Tibial nerve (tissue), 4 donors: ENCODE data around the gene SLC44A2. TPM values are rescaled to one million over a fixed set of nuclear protein-coding genes. Genes with fewer than 3 reads are reported as not detected.

Experiments
- DNase-seq, 2 donors: peaks; one replicate each; pipeline ENCODE4 v3.0.0-alpha.2; 2019; ENCODE audit warnings: low spot score in 2 of 2
- H3K27ac ChIP-seq, 4 donors: fragments of 200-600 bp; sonication (generic) in 3 of 4; one replicate each; pipeline ENCODE4 v1.5.1; 2017 to 2019; ENCODE audit warnings: mild to moderate bottlenecking in 1 of 4
- H3K27me3 ChIP-seq, 2 donors: fragments of 200-600 bp; sonication (generic) in 1 of 2; one replicate each; pipeline versions ENCODE4 v1.5.1 to v1.6.0; 2017 to 2019
- H3K36me3 ChIP-seq, 3 donors: fragments of 200-600 bp; sonication (generic); one replicate each; pipeline ENCODE4 v1.5.1; 2018 to 2019
- H3K4me1 ChIP-seq, 4 donors: fragments of 200-600 bp; sonication (generic) in 3 of 4; one replicate each; pipeline ENCODE4 v1.5.1; 2017 to 2019
- H3K4me3 ChIP-seq, 4 donors: fragments of 200-600 bp; sonication (generic) in 3 of 4; one replicate each; pipeline ENCODE4 v1.5.1; 2017 to 2019; ENCODE audit warnings: mild to moderate bottlenecking in 1 of 4, moderate library complexity in 1 of 4
- H3K9me3 ChIP-seq, 4 donors: fragments of 200-600 bp; sonication (generic) in 3 of 4; one replicate each; pipeline ENCODE4 v1.5.1; 2017 to 2019
- EP300 ChIP-seq, 2 donors: sonication (generic); formaldehyde crosslinking; IDR thresholded peaks; one replicate each; pipeline ENCODE4 v1.6.1; 2017; ENCODE audit warnings: antibody characterized with exemption in 2 of 2, mild to moderate bottlenecking in 1 of 2
- POLR2A ChIP-seq, 2 donors: fragments of 450-650 bp; IDR thresholded peaks; one replicate each; pipeline ENCODE4 v1.6.1; 2017; ENCODE audit warnings: antibody characterized with exemption in 2 of 2, mild to moderate bottlenecking in 2 of 2, moderate library complexity in 2 of 2
- WGBS, 2 donors: methylation state at CpG; one replicate each; pipeline ENCODE4 v1.1.5; 2018; 5-methylcytosine and 5-hydroxymethylcytosine counted together
- total RNA-seq, 4 donors: library from RNA; depleted of rRNA; stranded (reverse); fragments of >200 nt; gene quantifications; one replicate each; pipeline ENCODE4 v1.1.0, GENCODE V29; 2016
- TF ChIP-seq, protein P1 (sequence below), 5 experiments: fragments of 200-600 bp in 3 of 5; fragments of 450-650 bp in 2 of 5; sonication (generic) in 3 of 5; IDR thresholded peaks; one replicate each; pipeline ENCODE4 v1.5.1; 2016 to 2019; ENCODE audit warnings: antibody characterized with exemption in 5 of 5, mild to moderate bottlenecking in 3 of 5, moderate library complexity in 2 of 5

SLC44A2 gene
- total RNA-seq, 4 donors from 2014 or later, result 104 to 193 (median 132) TPM

DNA sequence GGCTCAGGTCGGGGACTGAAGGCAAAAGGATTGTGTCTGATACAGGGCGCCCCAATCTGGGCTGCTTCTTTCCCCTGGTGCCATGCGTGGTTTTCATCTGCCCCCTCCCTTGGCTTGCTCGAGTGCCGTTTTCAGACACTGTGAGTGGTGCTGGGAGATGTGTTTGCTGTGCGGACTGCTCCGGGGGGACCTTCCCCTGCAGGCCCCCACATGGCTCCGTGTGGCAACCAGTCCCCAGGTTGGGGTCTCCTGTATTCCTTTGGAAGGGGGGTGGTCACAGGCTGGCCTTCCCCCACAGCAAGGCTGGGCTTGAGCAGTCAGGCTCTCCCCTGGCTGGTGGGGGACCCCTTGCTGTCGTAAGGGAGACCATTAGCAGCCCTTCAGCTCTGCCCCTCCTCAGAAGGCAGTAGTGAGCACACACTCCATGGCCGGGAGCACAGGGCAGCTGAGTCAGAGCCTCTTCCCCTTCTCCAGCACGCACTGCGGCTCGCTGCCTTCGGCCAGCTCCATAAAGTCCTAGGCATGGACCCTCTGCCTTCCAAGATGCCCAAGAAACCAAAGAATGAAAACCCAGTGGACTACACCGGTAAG, 55.3 kb downstream of the SLC44A2 start:
- Histone ChIP-seq H3K4me3 (no peak overlapping the region), H3K27ac (no peak overlapping the region), H3K9me3 (no peaks in the 10 kb centered on the region), H3K27me3 (no peaks in the 10 kb centered on the region), H3K36me3 (peaks cover 9 to 98% (median 63%) of the 10 kb centered on the region in 3 donors), H3K4me1 (no peaks in the 10 kb centered on the region)
- no peak for DNase-seq
- WGBS, 2 donors, result 92 to 96% methylated on average over 14 to 15 of the region's 15 CpGs
- TF ChIP-seq EP300 (IDR thresholded peaks at IDR 0.05) (no peak), POLR2A (IDR thresholded peaks at IDR 0.05) (no peak)
- TF ChIP-seq, protein P1, sequence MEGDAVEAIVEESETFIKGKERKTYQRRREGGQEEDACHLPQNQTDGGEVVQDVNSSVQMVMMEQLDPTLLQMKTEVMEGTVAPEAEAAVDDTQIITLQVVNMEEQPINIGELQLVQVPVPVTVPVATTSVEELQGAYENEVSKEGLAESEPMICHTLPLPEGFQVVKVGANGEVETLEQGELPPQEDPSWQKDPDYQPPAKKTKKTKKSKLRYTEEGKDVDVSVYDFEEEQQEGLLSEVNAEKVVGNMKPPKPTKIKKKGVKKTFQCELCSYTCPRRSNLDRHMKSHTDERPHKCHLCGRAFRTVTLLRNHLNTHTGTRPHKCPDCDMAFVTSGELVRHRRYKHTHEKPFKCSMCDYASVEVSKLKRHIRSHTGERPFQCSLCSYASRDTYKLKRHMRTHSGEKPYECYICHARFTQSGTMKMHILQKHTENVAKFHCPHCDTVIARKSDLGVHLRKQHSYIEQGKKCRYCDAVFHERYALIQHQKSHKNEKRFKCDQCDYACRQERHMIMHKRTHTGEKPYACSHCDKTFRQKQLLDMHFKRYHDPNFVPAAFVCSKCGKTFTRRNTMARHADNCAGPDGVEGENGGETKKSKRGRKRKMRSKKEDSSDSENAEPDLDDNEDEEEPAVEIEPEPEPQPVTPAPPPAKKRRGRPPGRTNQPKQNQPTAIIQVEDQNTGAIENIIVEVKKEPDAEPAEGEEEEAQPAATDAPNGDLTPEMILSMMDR (IDR thresholded peaks at IDR 0.05), result no peak

DNA sequence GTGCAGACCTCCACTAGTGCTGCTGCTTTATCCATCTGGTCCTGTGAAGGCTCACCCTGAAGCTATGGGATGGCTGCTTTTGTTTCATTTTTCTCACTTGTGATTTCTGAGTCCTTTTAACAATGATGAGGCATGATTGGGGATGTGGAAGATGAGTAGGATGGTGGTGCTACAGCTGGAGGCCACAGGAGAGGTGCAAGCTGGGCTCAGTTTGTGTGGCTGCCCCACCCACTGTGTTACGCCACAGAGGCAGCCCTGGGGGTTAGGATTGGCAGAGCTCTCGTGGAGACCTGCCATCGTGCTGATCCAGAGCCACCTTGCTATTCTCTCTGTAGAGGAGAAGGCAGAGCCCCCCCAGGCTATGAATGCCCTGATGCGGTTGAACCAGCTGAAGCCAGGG, 56.3 kb downstream of the SLC44A2 start:
- Histone ChIP-seq H3K4me3 (no peak overlapping the region), H3K36me3 (peaks cover 9 to 100% (median 62%) of the 10 kb centered on the region in 3 donors), H3K27ac (no peak overlapping the region), H3K4me1 (peaks cover 0 to 4% (median 0%) of the 10 kb centered on the region in 4 donors), H3K27me3 (no peaks in the 10 kb centered on the region), H3K9me3 (no peaks in the 10 kb centered on the region)
- 73 to 83% methylated on average over 4 of the region's 4 CpGs for WGBS, 2 donors
- TF ChIP-seq POLR2A (IDR thresholded peaks at IDR 0.05) (no peak), EP300 (IDR thresholded peaks at IDR 0.05) (no peak)
- TF ChIP-seq, protein P1 (IDR thresholded peaks at IDR 0.05), result no peak
- no peak for DNase-seq

DNA sequence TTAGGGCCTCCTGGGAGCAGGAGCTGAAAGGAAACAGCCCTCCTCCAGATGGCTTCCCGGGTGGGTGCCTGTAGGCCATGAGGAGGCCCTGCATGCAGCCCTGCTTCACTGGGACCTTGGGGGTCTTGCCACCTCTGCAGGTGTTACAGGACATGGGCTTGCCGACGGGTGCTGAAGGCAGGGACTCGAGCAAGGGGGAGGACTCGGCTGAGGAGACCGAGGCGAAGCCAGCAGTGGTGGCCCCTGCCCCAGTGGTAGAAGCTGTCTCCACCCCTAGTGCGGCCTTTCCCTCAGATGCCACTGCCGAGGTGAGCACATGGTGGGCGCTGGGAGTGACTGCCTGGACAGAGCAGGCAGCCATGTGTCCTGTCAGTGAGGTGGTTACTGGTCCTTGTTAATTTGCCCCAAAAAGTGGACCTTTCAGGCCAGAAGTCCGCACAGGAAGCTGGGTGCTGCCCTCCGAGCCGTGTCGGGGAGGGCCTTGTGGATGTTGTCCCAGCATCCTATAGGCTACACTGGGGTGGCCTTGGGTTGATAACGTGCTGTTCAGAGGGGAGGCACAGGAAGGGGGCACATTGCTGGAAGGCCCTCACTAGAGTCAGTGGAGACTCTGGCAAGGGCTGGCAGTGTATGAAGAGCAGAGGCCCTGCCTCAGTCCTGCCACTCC, 57.2 kb downstream of the SLC44A2 start:
- no peak for TF ChIP-seq POLR2A (IDR thresholded peaks at IDR 0.05)
- TF ChIP-seq, protein P1 (IDR thresholded peaks at IDR 0.05), result no peak
- TF ChIP-seq EP300 (IDR thresholded peaks at IDR 0.05), result no peak
- WGBS, 2 donors, result 85 to 89% methylated on average over 10 to 12 of the region's 15 CpGs
- Histone ChIP-seq H3K36me3 (peaks cover 9 to 100% (median 66%) of the 10 kb centered on the region in 3 donors), H3K4me3 (no peak overlapping the region), H3K27me3 (no peaks in the 10 kb centered on the region), H3K4me1 (peaks cover 0 to 6% (median 0%) of the 10 kb centered on the region in 4 donors), H3K27ac (no peak overlapping the region), H3K9me3 (no peaks in the 10 kb centered on the region)
- DNase-seq, result no peak

DNA sequence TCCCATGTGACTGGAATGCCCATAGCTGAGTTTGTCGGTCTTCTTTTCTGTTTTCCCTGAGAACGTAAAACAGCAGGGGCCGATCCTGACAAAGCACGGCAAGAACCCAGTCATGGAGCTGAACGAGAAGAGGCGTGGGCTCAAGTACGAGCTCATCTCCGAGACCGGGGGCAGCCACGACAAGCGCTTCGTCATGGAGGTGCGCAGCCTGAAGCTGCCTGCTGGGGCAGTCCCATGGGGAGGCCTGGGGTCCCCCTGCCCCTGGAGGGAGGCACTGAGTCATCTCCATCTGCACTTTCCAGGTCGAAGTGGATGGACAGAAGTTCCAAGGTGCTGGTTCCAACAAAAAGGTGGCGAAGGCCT, 57.7 kb downstream of the SLC44A2 start:
- H3K27me3 ChIP-seq, result no peaks in the 10 kb centered on the region
- H3K4me1 ChIP-seq, result peaks cover 0 to 6% (median 0%) of the 10 kb centered on the region in 4 donors
- 86 to 87% methylated on average over 14 to 15 of the region's 15 CpGs for WGBS, 2 donors
- TF ChIP-seq EP300 (IDR thresholded peaks at IDR 0.05), result no peak
- TF ChIP-seq, protein P1 (IDR thresholded peaks at IDR 0.05), result no peak
- no peak for TF ChIP-seq POLR2A (IDR thresholded peaks at IDR 0.05)
- H3K27ac ChIP-seq, result no peak overlapping the region
- no peaks in the 10 kb centered on the region for H3K9me3 ChIP-seq
- no peak for DNase-seq
- H3K36me3 ChIP-seq, result peaks cover 9 to 100% (median 65%) of the 10 kb centered on the region in 3 donors
- no peak overlapping the region for H3K4me3 ChIP-seq

DNA sequence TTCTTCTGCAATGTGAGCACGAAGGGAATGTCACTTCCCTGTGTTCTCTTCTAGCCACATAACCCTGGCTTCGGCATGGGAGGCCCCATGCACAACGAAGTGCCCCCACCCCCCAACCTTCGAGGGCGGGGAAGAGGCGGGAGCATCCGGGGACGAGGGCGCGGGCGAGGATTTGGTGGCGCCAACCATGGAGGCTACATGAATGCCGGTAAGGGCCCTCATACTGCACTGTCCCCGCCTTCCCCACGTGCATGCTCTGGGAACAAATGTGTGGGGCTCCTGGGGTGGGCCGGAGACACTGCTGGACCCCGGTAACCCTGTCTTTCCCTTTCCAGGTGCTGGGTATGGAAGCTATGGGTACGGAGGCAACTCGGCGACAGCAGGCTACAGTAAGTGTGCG, 58.2 kb downstream of the SLC44A2 start:
- H3K27ac ChIP-seq, result no peak overlapping the region
- peaks cover 9 to 100% (median 61%) of the 10 kb centered on the region in 3 donors for H3K36me3 ChIP-seq
- no peaks in the 10 kb centered on the region for H3K27me3 ChIP-seq
- 88 to 91% methylated on average over 21 of the region's 21 CpGs for WGBS, 2 donors
- H3K4me1 ChIP-seq, result peaks cover 0 to 6% (median 0%) of the 10 kb centered on the region in 4 donors
- DNase-seq, result no peak
- TF ChIP-seq, protein P1 (IDR thresholded peaks at IDR 0.05), result no peak
- H3K9me3 ChIP-seq, result no peaks in the 10 kb centered on the region
- H3K4me3 ChIP-seq, result no peak overlapping the region
